PC-3 (cell line): Measurements from ENCODE around the gene ABL1.

Experiments
- EZH2 ChIP-seq: fragments of 300-600 bp; sonication (generic); IDR thresholded peaks from one replicate; pipeline ENCODE4 v1.6.1; 2017; ENCODE audit warnings: antibody characterized with exemption, mild to moderate bottlenecking, low read length; ENCODE audit not compliant: unreplicated experiment
- EZH2phosphoT487 ChIP-seq: fragments of 300-600 bp; sonication (generic); IDR thresholded peaks from 2 replicates; pipeline ENCODE4 v1.6.1; 2018; ENCODE audit warnings: mild to moderate bottlenecking, antibody characterized with exemption, low read length, borderline replicate concordance
- TF ChIP-seq, protein P1 (sequence below): fragments of 300-600 bp; sonication (generic); conservative IDR thresholded peaks from 2 replicates; pipeline ENCODE4 v1.5.1; 2017; ENCODE audit warnings: antibody characterized with exemption, low read depth, mild to moderate bottlenecking, low read length

DNA sequence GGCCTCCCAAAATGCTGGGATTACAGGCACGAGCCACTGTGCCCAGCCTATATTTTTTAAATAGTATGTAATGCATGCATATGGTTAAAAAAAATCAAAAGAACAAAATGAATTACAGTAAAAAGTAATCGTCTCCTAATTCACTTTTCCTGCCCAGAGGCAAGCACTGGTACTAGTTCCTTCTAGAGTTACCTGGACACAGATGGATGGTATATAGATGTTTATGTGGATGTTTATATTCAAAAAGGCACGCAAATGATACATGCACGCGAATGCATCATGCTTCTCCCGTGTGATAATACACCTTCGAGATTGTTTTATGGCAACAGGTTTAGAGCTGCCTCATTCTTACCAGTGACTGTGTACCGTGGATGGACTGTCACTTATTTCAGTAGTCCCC, 21.4 kb downstream of the ABL1 start:
- TF ChIP-seq, protein P1, sequence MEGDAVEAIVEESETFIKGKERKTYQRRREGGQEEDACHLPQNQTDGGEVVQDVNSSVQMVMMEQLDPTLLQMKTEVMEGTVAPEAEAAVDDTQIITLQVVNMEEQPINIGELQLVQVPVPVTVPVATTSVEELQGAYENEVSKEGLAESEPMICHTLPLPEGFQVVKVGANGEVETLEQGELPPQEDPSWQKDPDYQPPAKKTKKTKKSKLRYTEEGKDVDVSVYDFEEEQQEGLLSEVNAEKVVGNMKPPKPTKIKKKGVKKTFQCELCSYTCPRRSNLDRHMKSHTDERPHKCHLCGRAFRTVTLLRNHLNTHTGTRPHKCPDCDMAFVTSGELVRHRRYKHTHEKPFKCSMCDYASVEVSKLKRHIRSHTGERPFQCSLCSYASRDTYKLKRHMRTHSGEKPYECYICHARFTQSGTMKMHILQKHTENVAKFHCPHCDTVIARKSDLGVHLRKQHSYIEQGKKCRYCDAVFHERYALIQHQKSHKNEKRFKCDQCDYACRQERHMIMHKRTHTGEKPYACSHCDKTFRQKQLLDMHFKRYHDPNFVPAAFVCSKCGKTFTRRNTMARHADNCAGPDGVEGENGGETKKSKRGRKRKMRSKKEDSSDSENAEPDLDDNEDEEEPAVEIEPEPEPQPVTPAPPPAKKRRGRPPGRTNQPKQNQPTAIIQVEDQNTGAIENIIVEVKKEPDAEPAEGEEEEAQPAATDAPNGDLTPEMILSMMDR: no peak
- TF ChIP-seq EZH2 (no peak), EZH2phosphoT487 (no peak)
